ENCODE data around the gene PDE4C.

Gene PDE4C

DNA sequence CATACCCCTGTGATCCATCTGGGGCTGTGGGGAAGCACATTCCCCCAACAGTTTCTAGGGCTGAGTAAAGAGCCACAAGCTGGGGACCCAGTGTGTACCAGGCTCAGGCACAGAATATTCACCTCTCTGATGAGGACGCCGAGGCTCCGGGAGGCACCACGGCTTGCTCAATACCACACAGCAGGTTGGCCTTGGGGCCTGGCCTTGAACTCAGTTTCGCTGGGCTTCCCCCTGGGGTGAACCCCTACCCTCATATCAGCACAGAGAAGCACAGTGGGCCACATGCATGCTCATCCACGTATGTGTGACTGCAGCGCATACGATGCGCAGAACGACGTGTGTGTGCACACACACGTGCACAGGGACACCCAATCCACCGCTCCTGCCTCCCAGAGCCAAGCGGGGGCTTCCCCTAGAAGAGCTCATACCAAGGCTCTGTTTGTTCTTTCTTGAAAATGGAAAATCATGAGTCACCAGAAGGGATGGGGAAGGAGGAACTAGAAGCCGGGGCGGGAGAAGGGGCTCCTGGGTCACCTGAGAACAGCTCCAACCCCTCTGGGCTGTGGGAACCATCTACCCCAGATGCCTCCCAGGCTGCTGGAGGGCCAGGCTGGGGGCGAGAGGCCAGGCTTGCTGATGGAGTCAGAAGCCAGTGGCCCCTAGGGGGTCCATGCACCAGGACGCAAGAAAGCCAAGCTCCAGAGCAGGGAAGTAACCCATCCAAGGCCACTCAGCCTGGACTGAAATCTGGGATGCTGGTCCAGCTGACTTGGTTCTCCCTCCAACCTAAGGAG is 4.9 kb upstream of the PDE4C start:
- H3K4me3 ChIP-seq (replicated peaks; ENCODE audit: low read depth, low read length): no peak overlapping the region
- DNase-seq (ENCODE audit: low read depth): no peak
- TF ChIP-seq, protein P1, sequence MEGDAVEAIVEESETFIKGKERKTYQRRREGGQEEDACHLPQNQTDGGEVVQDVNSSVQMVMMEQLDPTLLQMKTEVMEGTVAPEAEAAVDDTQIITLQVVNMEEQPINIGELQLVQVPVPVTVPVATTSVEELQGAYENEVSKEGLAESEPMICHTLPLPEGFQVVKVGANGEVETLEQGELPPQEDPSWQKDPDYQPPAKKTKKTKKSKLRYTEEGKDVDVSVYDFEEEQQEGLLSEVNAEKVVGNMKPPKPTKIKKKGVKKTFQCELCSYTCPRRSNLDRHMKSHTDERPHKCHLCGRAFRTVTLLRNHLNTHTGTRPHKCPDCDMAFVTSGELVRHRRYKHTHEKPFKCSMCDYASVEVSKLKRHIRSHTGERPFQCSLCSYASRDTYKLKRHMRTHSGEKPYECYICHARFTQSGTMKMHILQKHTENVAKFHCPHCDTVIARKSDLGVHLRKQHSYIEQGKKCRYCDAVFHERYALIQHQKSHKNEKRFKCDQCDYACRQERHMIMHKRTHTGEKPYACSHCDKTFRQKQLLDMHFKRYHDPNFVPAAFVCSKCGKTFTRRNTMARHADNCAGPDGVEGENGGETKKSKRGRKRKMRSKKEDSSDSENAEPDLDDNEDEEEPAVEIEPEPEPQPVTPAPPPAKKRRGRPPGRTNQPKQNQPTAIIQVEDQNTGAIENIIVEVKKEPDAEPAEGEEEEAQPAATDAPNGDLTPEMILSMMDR (IDR thresholded peaks at IDR 0.05; ENCODE audit: low read length, missing control alignments): no peak

DNA sequence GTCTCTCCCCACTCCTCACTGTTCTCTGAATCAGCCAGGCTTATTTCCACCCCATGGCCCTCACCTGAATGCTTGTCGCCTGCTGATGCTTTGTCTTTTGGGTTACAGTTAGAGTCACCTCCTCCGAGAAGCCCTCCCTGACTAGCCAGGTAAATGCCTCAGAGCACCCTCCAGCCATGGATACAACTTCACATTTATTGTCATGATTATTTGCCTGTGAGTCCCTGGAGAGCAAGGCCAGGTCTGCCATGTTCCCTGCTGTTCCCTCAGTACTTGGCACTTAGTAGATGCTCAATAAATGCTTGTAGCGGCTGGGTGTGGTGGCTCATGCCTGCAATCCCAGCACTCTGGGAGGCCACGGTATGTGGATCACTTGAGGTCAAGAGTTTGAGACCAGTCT is 3.7 kb upstream of the PDE4C start:
- TF ChIP-seq, protein P1 (IDR thresholded peaks at IDR 0.05; ENCODE audit: low read length, missing control alignments): no peak
- no peak overlapping the region for H3K4me3 ChIP-seq (replicated peaks; ENCODE audit: low read depth, low read length)
- no peak for DNase-seq (ENCODE audit: low read depth)

DNA sequence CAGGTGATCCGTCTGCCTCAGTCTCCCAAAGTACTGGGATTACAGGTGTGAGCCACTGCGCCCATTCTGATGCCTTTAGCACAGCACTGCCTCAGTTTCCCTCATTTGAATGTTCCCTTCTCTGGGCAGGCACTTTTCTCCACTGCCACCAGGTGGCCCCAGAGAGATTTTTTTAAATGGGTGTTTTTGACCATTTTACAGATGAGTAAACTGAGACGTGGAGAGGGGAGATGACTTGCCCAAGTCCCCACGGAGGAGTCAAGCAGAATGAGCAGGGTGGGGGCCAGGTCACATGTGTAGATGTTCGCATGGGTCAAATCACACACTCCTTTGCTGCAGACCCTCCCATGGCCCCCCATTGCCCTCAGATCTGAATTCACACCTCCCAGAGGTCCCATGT is 3.2 kb upstream of the PDE4C start:
- TF ChIP-seq, protein P1 (IDR thresholded peaks at IDR 0.05; ENCODE audit: low read length, missing control alignments): peak; percentile 47
- no peak overlapping the region for H3K4me3 ChIP-seq (replicated peaks; ENCODE audit: low read depth, low read length)
- no peak for DNase-seq (ENCODE audit: low read depth)

DNA sequence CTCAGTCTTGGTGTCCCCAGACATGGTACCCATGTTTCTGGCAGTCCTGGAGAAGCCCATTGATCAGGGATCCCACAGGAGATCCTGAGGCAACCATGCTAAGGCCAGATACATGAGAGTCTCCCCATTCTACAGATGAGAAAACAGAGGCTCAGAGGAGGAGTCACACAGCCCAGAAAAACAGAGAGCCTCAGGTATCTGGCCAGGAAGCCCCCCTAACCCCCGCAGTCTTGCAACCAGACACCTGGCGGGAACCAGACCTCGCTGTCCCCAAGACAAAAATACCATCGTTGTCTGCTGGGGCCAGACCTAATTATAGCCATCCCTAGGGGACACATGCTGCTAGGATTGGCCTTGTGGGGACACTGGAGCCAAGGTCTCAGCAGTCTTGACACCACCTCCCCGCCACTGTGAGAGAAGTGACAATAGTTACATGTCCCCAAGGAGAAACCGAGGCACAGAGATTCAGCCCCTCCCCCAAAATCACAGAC is 1.6 kb upstream of the PDE4C start:
- no peak for DNase-seq (ENCODE audit: low read depth)
- no peak overlapping the region for H3K4me3 ChIP-seq (replicated peaks; ENCODE audit: low read depth, low read length)
- TF ChIP-seq, protein P1 (IDR thresholded peaks at IDR 0.05; ENCODE audit: low read length, missing control alignments): no peak

DNA sequence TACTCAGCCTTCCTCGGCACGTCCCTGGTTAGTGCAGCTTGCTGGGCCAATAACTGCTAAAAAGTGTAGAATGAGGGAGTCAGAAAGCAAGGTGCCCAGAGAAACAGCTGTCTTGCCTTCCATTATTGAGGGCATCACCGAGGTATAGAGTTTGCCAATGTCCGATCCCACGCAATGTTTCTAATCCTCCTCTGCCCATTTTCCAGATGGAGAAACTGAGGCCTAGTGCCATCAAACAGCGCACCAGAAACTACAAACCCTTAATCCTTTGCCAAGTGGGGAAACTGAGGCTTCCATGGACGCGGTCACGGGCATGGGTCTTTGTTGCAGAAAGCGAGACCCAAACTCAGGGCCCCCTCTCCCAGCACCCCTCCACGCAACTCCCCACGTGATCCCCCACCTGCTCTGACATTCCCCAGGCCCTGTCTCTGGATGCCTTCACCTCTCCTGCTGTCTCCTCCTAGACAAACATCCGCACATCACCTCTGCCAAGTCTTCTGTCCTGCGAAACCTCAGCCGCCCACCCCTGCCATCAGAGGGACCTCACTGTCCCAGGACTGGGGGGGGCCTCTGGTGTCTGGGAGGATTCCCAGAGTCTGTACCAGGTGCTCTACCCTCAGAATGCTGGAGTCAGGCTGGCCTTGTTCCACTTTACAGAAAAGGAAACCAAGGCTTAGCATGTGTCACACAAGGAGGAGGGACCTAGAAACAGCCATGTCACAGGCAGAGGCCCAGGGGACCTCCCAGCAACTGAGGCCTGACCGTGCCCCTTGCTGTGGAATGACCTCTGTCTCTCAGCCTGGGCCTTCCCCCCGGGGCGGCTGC is 930 bp upstream of the PDE4C start:
- no peak overlapping the region for H3K4me3 ChIP-seq (replicated peaks; ENCODE audit: low read depth, low read length)
- TF ChIP-seq, protein P1 (IDR thresholded peaks at IDR 0.05; ENCODE audit: low read length, missing control alignments): no peak
- DNase-seq (ENCODE audit: low read depth): no peak

DNA sequence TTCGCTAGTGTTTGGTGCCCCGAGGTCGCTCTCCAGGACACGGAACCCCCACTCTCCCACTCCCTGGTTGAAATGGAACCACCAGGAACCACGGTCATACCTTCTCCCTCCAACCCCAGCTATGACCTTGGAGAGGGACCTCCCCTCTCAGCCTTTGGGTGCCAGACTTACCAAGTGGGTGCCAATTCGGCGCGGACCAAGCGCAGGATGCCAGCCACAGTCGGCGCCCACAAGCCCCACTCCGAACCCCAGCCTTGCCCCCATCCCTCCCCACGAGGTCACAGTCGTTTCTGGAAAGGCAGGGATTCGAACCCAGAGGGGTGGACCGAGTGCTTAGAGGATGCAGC is 910 bp downstream of the PDE4C start:
- TF ChIP-seq, protein P1 (IDR thresholded peaks at IDR 0.05; ENCODE audit: low read length, missing control alignments): no peak
- no peak for DNase-seq (ENCODE audit: low read depth)
- H3K4me3 ChIP-seq (replicated peaks; ENCODE audit: low read depth, low read length): no peak overlapping the region
